Coronary artery (tissue), 2 donors: Measurements from ENCODE around the gene S100A13.

Experiments used
- DNase-seq: peaks from one replicate; pipeline ENCODE4 v3.0.0-alpha.2; 2017; ENCODE audit warnings: low spot score
- H3K27ac ChIP-seq, 2 donors: fragments of 200-600 bp; sonication (generic); one replicate each; pipeline ENCODE4 v1.5.1; 2016 to 2019
- H3K4me3 ChIP-seq: fragments of 200-600 bp; sonication (generic); 2 replicates; pipeline ENCODE4 v1.5.1; 2016; ENCODE audit warnings: mild to moderate bottlenecking, moderate library complexity
- CTCF ChIP-seq: fragments of 200-600 bp; sonication (generic); IDR thresholded peaks from one replicate; pipeline ENCODE4 v1.5.1; 2019; ENCODE audit warnings: antibody characterized with exemption

Gene S100A13

GRCh38 chr1:153616144-153616916 lies 11.0 kb downstream of the S100A13 start, which contains the start of gene S100A14:
S100A14 (minus strand) TSS chr1:153616325; CDS start chr1:153615858, 467 bp downstream.
- H3K27ac ChIP-seq = peak within 1 kb of the TSS in 1 of 2 donors; percentile 67
- no peak for DNase-seq
- no peak within 1 kb of the TSS for H3K4me3 ChIP-seq
- no peak for TF ChIP-seq CTCF

- no peak for DNase-seq
- TF ChIP-seq CTCF = no peak
- Histone ChIP-seq H3K4me3 (no peak overlapping the region), H3K27ac (no peak overlapping the region)
Measured at GRCh38 chr1:153615406-153615805, 11.9 kb downstream of the S100A13 start.

GRCh38 chr1:153614906-153615305 lies 12.4 kb downstream of the S100A13 start:
- TF ChIP-seq CTCF = no peak
- Histone ChIP-seq H3K27ac (peak overlapping the region in 1 of 2 donors; percentile 44), H3K4me3 (no peak overlapping the region)
- DNase-seq = no peak

GRCh38 chr1:153614189-153614900 lies 13.0 kb downstream of the S100A13 start:
- no peak overlapping the region for H3K4me3 ChIP-seq
- peak overlapping the region in 1 of 2 donors; percentile 97 for H3K27ac ChIP-seq

GRCh38 chr1:153613406-153613805 lies 13.9 kb downstream of the S100A13 start:
- H3K4me3 ChIP-seq = peak overlapping the region; percentile 86
- peak overlapping the region; percentile 94 to 97 for H3K27ac ChIP-seq
- TF ChIP-seq CTCF = no peak
- no peak for DNase-seq

More at GRCh38 chr1:153614189-153614900, 13.0 kb downstream of the S100A13 start:
- DNase-seq = no peak
- TF ChIP-seq CTCF = no peak

- peak; percentile 93 for DNase-seq
Measured at GRCh38 chr1:153612755-153613331, 14.5 kb downstream of the S100A13 start, which contains the start of gene S100A16. S100A16 (minus strand) TSS chr1:153613137; CDS start chr1:153608151, 4,986 bp downstream.

More at GRCh38 chr1:153612755-153613331, 14.5 kb downstream of the S100A13 start, which contains the start of gene S100A16:
- no peak for TF ChIP-seq CTCF
- Histone ChIP-seq H3K27ac (peak within 1 kb of the TSS; percentile 94 to 97), H3K4me3 (peak within 1 kb of the TSS; percentile 86)
